Bronchial epithelial cell (primary cell): ENCODE results near the gene COL5A3. TPM values are rescaled to one million over a fixed set of nuclear protein-coding genes. Genes with fewer than 3 reads are reported as not detected.

Source experiments
- DNase-seq: peaks from one replicate; pipeline ENCODE4 v3.0.0-alpha.2; 2010; ENCODE audit warnings: low read depth
- FAIRE-seq: peaks from 2 replicates; lab custom pipeline; 2011; peaks lifted over from hg19 to GRCh38; lab: Jason Lieb, UNC
- H3K27me3 ChIP-seq: 2 replicates; pipeline ENCODE4 v1.5.1; 2011; ENCODE audit warnings: low read length; ENCODE audit not compliant: control insufficient read depth, insufficient read depth
- H3K36me3 ChIP-seq: 2 replicates; pipeline ENCODE4 v1.5.1; 2011; ENCODE audit warnings: low read length; ENCODE audit not compliant: control insufficient read depth, insufficient read depth
- H3K4me3 ChIP-seq: 2 replicates; pipeline ENCODE4 v1.5.1; 2011; ENCODE audit warnings: mild to moderate bottlenecking, low read depth, low read length, control low read depth
- CTCF ChIP-seq: IDR thresholded peaks from 2 replicates; pipeline ENCODE4 v1.5.1; 2011; ENCODE audit warnings: mild to moderate bottlenecking, moderate library complexity, low read length, control low read depth, inconsistent platforms; ENCODE audit not compliant: insufficient read depth, severe bottlenecking
- total RNA-seq: library from RNA; depleted of rRNA; stranded (reverse); fragments of >200 nt; gene quantifications from 2 replicates; pipeline ENCODE4 v1.2.1, GENCODE V29; 2014

The COL5A3 gene
- total RNA-seq, 1 donor from 2014 or later, result 0.79 TPM

DNA sequence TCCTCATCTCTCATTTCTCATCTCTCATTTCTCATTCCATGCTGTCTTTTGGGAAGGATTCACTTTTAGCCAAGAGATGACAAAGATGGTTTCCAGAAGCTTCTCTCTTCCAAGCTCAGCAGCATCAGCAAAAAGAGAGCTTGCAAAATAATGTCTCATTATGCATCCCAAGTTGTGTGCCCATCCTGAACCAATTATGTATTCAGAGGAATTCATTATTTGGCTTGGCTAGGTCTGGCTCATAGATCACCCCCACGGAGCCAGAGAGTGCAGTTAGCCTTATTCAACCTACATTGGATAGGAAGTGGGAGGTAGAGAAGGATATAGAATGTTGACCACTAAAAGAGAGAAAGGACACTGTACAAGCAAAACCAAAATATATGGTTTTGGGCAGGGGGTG lies 68.6 kb downstream of the COL5A3 start:
- no peak for TF ChIP-seq CTCF
- Histone ChIP-seq H3K4me3 (no peak overlapping the region), H3K36me3 (no peaks in the 10 kb centered on the region), H3K27me3 (peaks cover 3% of the 10 kb centered on the region)
- FAIRE-seq (no peak), DNase-seq (no peak)

- H3K27me3 ChIP-seq, result peaks cover 3% of the 10 kb centered on the region
- DNase-seq (no peak), FAIRE-seq (no peak)
- H3K4me3 ChIP-seq, result no peak overlapping the region
- no peaks in the 10 kb centered on the region for H3K36me3 ChIP-seq
- no peak for TF ChIP-seq CTCF
Measured at GRCh38 chr19:9941231-9941630, 69.1 kb downstream of the COL5A3 start.

DNA sequence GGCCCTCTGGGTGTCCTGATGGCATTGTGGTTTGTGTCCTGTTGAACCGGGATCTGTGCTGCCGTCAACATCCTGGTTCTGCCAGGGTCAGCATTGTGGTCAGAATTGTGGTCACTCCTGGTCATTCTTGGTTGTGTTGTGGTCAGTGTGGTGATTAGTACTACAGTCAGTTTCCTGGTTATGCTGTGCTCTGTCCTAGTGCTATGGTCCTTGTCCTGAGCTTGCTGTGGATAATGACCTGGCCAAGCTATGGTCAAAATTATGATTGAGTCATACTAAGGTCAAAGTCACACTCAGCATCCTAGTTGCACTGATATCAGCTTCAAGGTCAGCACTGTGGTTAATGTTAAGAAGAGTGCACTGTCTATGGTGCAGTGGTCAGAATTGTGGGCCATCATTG lies 69.5 kb downstream of the COL5A3 start:
- FAIRE-seq (no peak), DNase-seq (no peak)
- no peak for TF ChIP-seq CTCF
- H3K36me3 ChIP-seq, result no peaks in the 10 kb centered on the region
- peaks cover 3% of the 10 kb centered on the region for H3K27me3 ChIP-seq
- no peak overlapping the region for H3K4me3 ChIP-seq

DNA sequence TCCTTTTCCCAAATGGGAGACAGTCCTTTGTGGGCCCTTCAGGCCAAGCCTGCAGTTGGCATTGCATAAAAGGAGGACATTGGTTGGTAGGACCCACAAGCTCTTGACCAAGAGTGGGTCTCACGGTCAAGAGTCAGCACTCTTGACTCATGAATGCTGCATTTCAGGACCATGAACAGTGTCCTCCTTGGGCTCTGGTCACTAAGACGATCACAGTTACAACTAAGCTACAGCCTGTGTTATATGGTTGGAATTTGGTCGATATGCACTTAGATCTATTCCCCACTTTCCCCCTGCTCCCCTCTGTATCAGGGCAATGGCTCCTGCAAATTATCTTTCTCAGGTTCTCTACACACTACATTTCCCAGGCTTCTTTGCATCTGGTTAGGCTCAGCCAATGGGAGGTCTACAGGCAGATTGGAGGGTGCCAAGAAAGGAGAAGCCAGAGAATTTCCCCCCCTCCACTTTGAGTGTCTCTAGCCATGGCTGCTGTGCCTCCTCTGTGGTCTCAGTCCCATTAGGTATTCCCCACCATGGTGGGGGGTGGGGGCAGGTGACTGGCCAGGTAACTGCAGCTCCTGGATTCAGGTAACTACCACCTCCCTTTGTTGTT lies 70.9 kb downstream of the COL5A3 start:
- Histone ChIP-seq H3K36me3 (no peaks in the 10 kb centered on the region), H3K27me3 (peaks cover 10% of the 10 kb centered on the region), H3K4me3 (no peak overlapping the region)
- DNase-seq (no peak), FAIRE-seq (no peak)
- no peak for TF ChIP-seq CTCF

GRCh38 chr19:9937001-9937411 lies 73.3 kb downstream of the COL5A3 start:
- TF ChIP-seq CTCF, result no peak
- H3K27me3 ChIP-seq, result peaks cover 10% of the 10 kb centered on the region
- no peak for FAIRE-seq
- no peak for DNase-seq
- H3K4me3 ChIP-seq, result no peak overlapping the region
- no peaks in the 10 kb centered on the region for H3K36me3 ChIP-seq

DNA sequence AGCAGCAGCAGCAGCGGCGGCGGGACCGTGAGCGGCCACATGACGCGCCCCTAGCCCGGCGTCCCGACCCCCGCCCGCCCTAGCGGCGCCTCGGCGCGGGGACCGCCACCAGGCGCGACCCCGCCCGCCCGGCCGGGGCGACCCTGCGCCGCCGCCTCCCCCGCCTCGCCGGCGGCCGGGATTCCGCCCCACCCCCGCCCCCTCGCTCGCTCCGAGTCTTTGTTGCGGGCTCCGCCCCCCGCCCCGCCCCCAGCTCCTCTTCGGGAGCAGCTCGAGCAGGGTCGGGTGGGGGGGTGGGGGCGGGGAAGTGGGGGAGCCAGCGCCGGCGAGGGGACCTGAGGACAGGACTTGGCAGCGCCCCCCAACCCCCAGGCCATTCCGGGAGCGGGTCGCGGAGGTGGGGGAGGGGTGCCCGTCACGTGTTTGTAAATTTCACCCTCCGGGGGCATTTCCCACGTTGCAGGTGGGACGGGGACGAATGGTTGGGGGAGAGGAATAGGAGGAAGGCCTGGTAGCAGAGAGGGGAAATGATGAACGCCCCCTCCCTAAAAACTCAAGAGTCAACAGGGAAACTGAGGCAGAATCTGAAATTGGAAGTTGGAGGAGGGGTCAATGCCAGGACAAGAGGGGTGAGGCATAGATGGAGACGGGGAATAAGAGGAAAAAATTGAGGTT lies 73.8 kb downstream of the COL5A3 start, which contains the start of gene OLFM2:
OLFM2 (minus strand) TSS at position 190 of the 675 bp plus-strand sequence; CDS start at position 41, 149 bp downstream.
- Histone ChIP-seq H3K36me3 (no peaks in the 10 kb centered on the region), H3K4me3 (peak within 1 kb of the TSS; percentile 9), H3K27me3 (peaks cover 10% of the 10 kb centered on the region)
- DNase-seq, result no peak
- TF ChIP-seq CTCF, result no peak
- FAIRE-seq, result no peak
